ENCODE results near the gene SLC25A26.

GRCh38 chr3:66342717-66343356 is 122.0 kb downstream of the SLC25A26 start:
- TF ChIP-seq CTCF (IDR thresholded peaks at IDR 0.05; ENCODE audit: poor library complexity) (no peak), EZH2 (IDR thresholded peaks at IDR 0.05; ENCODE audit: borderline replicate concordance) (no peak)

Data from hepatocyte (in vitro differentiated cells).